Measurements from ENCODE around the gene ACTRT2. TPM values are rescaled to one million over a fixed set of nuclear protein-coding genes. Genes with fewer than 3 reads are reported as not detected.

ACTRT2 gene
- total and polyA plus RNA-seq, 12 donors: not detected

- TF ChIP-seq POLR2A (IDR thresholded peaks at IDR 0.05) (no peak), CTCF (IDR thresholded peaks at IDR 0.05) (no peak)
- Histone ChIP-seq H3K4me3 (peak overlapping the region in 2 of 4 donors; percentile 62 to 92), H3K9me3 (replicated peaks in 1 of 3) (no peaks in the 10 kb centered on the region), H3K36me3 (replicated peaks in 1 of 2) (no peaks in the 10 kb centered on the region), H3K27me3 (peaks cover 80% of the 10 kb centered on the region), H3K4me1 (replicated peaks in 1 of 2) (peaks cover 0 to 13% of the 10 kb centered on the region in 2 donors), H3K27ac (peak overlapping the region in 1 of 5 donors; percentile 49)
- no peak for DNase-seq
- 0 to 1% (median 0%) methylated on average over 3 to 57 of the region's 57 CpGs; no CpG with 5 or more reads in 1 of the 4 donors for WGBS, 4 donors
- intact Hi-C loops (cut with DNase I): no loop called here
Measured at GRCh38 chr1:3070309-3070643, 49.0 kb downstream of the ACTRT2 start.

- peaks cover 0 to 13% of the 10 kb centered on the region in 2 donors for H3K4me1 ChIP-seq (replicated peaks in 1 of 2)
- TF ChIP-seq POLR2A (IDR thresholded peaks at IDR 0.05) (no peak), CTCF (IDR thresholded peaks at IDR 0.05) (no peak)
- 26 to 61% (median 37%) methylated on average over 8 to 97 of the region's 97 CpGs for WGBS, 4 donors
- intact Hi-C loops (cut with DNase I): no loop called here
- H3K27ac ChIP-seq: no peak overlapping the region
- no peaks in the 10 kb centered on the region for H3K9me3 ChIP-seq (replicated peaks in 1 of 3)
- no peaks in the 10 kb centered on the region for H3K36me3 ChIP-seq (replicated peaks in 1 of 2)
- peak overlapping the region in 1 of 4 donors; percentile 92 for H3K4me3 ChIP-seq
- no peak for DNase-seq
- H3K27me3 ChIP-seq: peaks cover 75% of the 10 kb centered on the region
Measured at GRCh38 chr1:3070644-3071564, 49.6 kb downstream of the ACTRT2 start.

GRCh38 chr1:3071565-3072390, 50.5 kb downstream of the ACTRT2 start:
- intact Hi-C loops (cut with DNase I): no loop called here
- 75 to 82% (median 80%) methylated on average over 10 to 17 of the region's 17 CpGs for WGBS, 4 donors
- no peak for DNase-seq
- Histone ChIP-seq H3K4me1 (replicated peaks in 1 of 2) (peaks cover 0 to 13% of the 10 kb centered on the region in 2 donors), H3K36me3 (replicated peaks in 1 of 2) (no peaks in the 10 kb centered on the region), H3K9me3 (replicated peaks in 1 of 3) (no peaks in the 10 kb centered on the region), H3K27me3 (peaks cover 66% of the 10 kb centered on the region), H3K27ac (no peak overlapping the region), H3K4me3 (no peak overlapping the region)
- TF ChIP-seq POLR2A (IDR thresholded peaks at IDR 0.05) (no peak), CTCF (IDR thresholded peaks at IDR 0.05) (no peak)

Other genes starting within 250 kb of the ACTRT2 start
- 1 to 10 TPM in 4 of 9 donors, under 1 TPM in 5; 0.12 to 1.6 (median 0.48) TPM for gene TTC34, start 219.8 kb upstream of the ACTRT2 start, total RNA-seq
- gene TTC34, start 219.8 kb upstream of the ACTRT2 start, polyA plus RNA-seq: 1 to 10 TPM in 1 of 3 donors, under 1 TPM in 2; 0.20 to 1.9 (median 0.34) TPM
- gene PRDM16, start 47.7 kb downstream of the ACTRT2 start, total RNA-seq: 1 to 10 TPM in 1 of 9 donors, under 1 TPM in 7, not detected in 1; 0.06 to 2.8 (median 0.64) TPM
- 1 to 10 TPM in 1 of 3 donors, under 1 TPM in 2; 0.04 to 2.3 (median 0.54) TPM for gene PRDM16, start 47.7 kb downstream of the ACTRT2 start, polyA plus RNA-seq

Data from adrenal gland (tissue), 12 donors.